NCI-H146 (cell line): ENCODE results near the gene IP6K1.
"Not testable (repeated sequence)": the region's sequence is repeated elsewhere in the genome, so short reads cannot be mapped to it uniquely, and the experiment has no call there.

Experiments
- DNase-seq: peaks from one replicate; lab custom pipeline; 2025; lab: John Stamatoyannopoulos, UW

IP6K1 gene

GRCh38 chr3:49763981-49764380 lies 22.4 kb downstream of the IP6K1 start:
- no peak for DNase-seq

- no peak for DNase-seq
Measured at GRCh38 chr3:49761661-49762060, 24.7 kb downstream of the IP6K1 start.

GRCh38 chr3:49759226-49759625 lies 27.1 kb downstream of the IP6K1 start:
- DNase-seq: no peak

- DNase-seq: no peak
Measured at GRCh38 chr3:49757197-49757596, 29.1 kb downstream of the IP6K1 start.

- no peak for DNase-seq
Measured at GRCh38 chr3:49756036-49756435, 30.3 kb downstream of the IP6K1 start.

GRCh38 chr3:49754536-49754935 lies 31.8 kb downstream of the IP6K1 start:
- no peak for DNase-seq

- DNase-seq: no peak
Measured at GRCh38 chr3:49751501-49751900, 34.8 kb downstream of the IP6K1 start.

- DNase-seq: no peak
Measured at GRCh38 chr3:49750056-49750455, 36.3 kb downstream of the IP6K1 start.

- not testable (repeated sequence) for DNase-seq
Measured at GRCh38 chr3:49748874-49749273, 37.5 kb downstream of the IP6K1 start.

GRCh38 chr3:49747792-49748480 lies 38.4 kb downstream of the IP6K1 start:
- DNase-seq: no peak

GRCh38 chr3:49745986-49746385 lies 40.4 kb downstream of the IP6K1 start:
- DNase-seq: no peak

GRCh38 chr3:49740427-49740826 lies 45.9 kb downstream of the IP6K1 start:
- DNase-seq: no peak

GRCh38 chr3:49738067-49738713 lies 48.2 kb downstream of the IP6K1 start:
- DNase-seq: no peak

GRCh38 chr3:49734752-49735151 lies 51.6 kb downstream of the IP6K1 start:
- no peak for DNase-seq

- no peak for DNase-seq
Measured at GRCh38 chr3:49733551-49733950, 52.8 kb downstream of the IP6K1 start.

- no peak for DNase-seq
Measured at GRCh38 chr3:49732597-49732996, 53.7 kb downstream of the IP6K1 start.

- DNase-seq: no peak
Measured at GRCh38 chr3:49729966-49730609, 56.3 kb downstream of the IP6K1 start.

- DNase-seq: no peak
Measured at GRCh38 chr3:49727924-49728361, 58.4 kb downstream of the IP6K1 start.

- DNase-seq: no peak
Measured at GRCh38 chr3:49727154-49727923, 59.0 kb downstream of the IP6K1 start.

- DNase-seq: no peak
Measured at GRCh38 chr3:49725906-49726681, 60.2 kb downstream of the IP6K1 start.

GRCh38 chr3:49724586-49724985 lies 61.8 kb downstream of the IP6K1 start:
- no peak for DNase-seq
